HepG2 (cell line): ENCODE measurements around the gene PRCD. TPM values are rescaled to one million over a fixed set of nuclear protein-coding genes. Genes with fewer than 3 reads are reported as not detected.
A peak's percentile ranks its signal among the peaks of the same experiment; 100 is the strongest.

Source experiments
- AHR ChIP-seq: IDR thresholded peaks from 2 replicates; pipeline ENCODE4 v1.6.1; 2018; ENCODE audit warnings: missing genetic modification reagents, missing compliant biosample characterization
- CBFB ChIP-seq: sonication (generic); formaldehyde crosslinking; IDR thresholded peaks from 2 replicates; pipeline ENCODE4 v1.4.0; 2020; ENCODE audit warnings: missing genetic modification reagents
- DBP ChIP-seq: sonication (generic); formaldehyde crosslinking; IDR thresholded peaks from 2 replicates; pipeline ENCODE4 v1.4.0; 2020; ENCODE audit warnings: missing genetic modification reagents; ENCODE audit errors: not compliant biosample characterization
- ERF ChIP-seq: IDR thresholded peaks from 2 replicates; pipeline ENCODE4 v1.6.1; 2018; ENCODE audit warnings: missing biosample characterization, missing genetic modification reagents
- IKZF1 ChIP-seq: fragments of 450-650 bp; IDR thresholded peaks from 2 replicates; pipeline ENCODE4 v1.7.1; 2016
- IKZF5 ChIP-seq: IDR thresholded peaks from 2 replicates; pipeline ENCODE4 v1.6.1; 2018; ENCODE audit warnings: missing genetic modification reagents, mild to moderate bottlenecking, missing compliant biosample characterization
- KAT8 ChIP-seq: IDR thresholded peaks from 2 replicates; pipeline ENCODE4 v1.6.1; 2016; ENCODE audit warnings: missing genetic modification reagents, missing compliant biosample characterization
- MBNL3 ChIP-seq: fragments of 250-450 bp; sonication (Bioruptor Pico); conservative IDR thresholded peaks from 2 replicates; pipeline ENCODE4 v1.8.0; 2022; ENCODE audit warnings: mild to moderate bottlenecking, inconsistent platforms
- NBN ChIP-seq: fragments of 450-650 bp; conservative IDR thresholded peaks from 2 replicates; pipeline ENCODE4 v1.6.1; 2017
- NFKBIZ ChIP-seq: IDR thresholded peaks from 2 replicates; pipeline ENCODE4 v1.6.1; 2018; ENCODE audit warnings: missing genetic modification reagents, missing compliant biosample characterization
- NRL ChIP-seq: sonication (generic); formaldehyde crosslinking; IDR thresholded peaks from 2 replicates; pipeline ENCODE4 v1.5.0; 2020; ENCODE audit warnings: missing genetic modification reagents, mild to moderate bottlenecking, moderate library complexity, borderline replicate concordance
- SMAD1 ChIP-seq: sonication (generic); formaldehyde crosslinking; IDR thresholded peaks from 2 replicates; pipeline ENCODE4 v1.4.0; 2020; ENCODE audit warnings: missing genetic modification reagents, low read depth, mild to moderate bottlenecking, borderline replicate concordance
- ZBTB10 ChIP-seq: sonication (generic); formaldehyde crosslinking; IDR thresholded peaks from 2 replicates; pipeline ENCODE4 v1.4.0; 2020; ENCODE audit warnings: missing genetic modification reagents, borderline replicate concordance
- ZNF30 ChIP-seq: sonication (generic); formaldehyde crosslinking; IDR thresholded peaks from 2 replicates; pipeline ENCODE4 v1.5.0; 2020; ENCODE audit warnings: mild to moderate bottlenecking, missing genetic modification reagents
- ZNF350 ChIP-seq: sonication (generic); formaldehyde crosslinking; IDR thresholded peaks from 2 replicates; pipeline ENCODE4 v1.4.0; 2020; ENCODE audit warnings: mild to moderate bottlenecking, low read depth, missing genetic modification reagents, borderline replicate concordance
- ZNF44 ChIP-seq: sonication (generic); formaldehyde crosslinking; IDR thresholded peaks from 2 replicates; pipeline ENCODE4 v1.5.1; 2020; ENCODE audit warnings: mild to moderate bottlenecking, missing genetic modification reagents
- ZNF546 ChIP-seq: sonication (generic); formaldehyde crosslinking; conservative IDR thresholded peaks from 2 replicates; pipeline ENCODE4 v1.8.1; 2023; ENCODE audit warnings: mild to moderate bottlenecking, missing genetic modification reagents
- ZNF589 ChIP-seq: sonication (generic); formaldehyde crosslinking; conservative IDR thresholded peaks from 2 replicates; pipeline ENCODE4 v1.8.0; 2022; ENCODE audit warnings: mild to moderate bottlenecking, moderate library complexity, missing genetic modification reagents
- ZNF652 ChIP-seq: IDR thresholded peaks from 2 replicates; pipeline ENCODE4 v1.6.1; 2016; ENCODE audit warnings: low read depth, borderline replicate concordance
- ZNF724P ChIP-seq: sonication (generic); formaldehyde crosslinking; IDR thresholded peaks from 2 replicates; pipeline ENCODE4 v1.8.0; 2022; ENCODE audit warnings: missing genetic modification reagents, borderline replicate concordance
- polyA plus RNA-seq, 8 experiments: library from polyadenylated mRNA; depleted of rRNA in 3 of 8; stranded (reverse) in 7 of 8; unstranded in 1 of 8; fragments of >200 nt; fragmentation: Illumina TruSeq in 4 of 8; extraction: Trizol in 4 of 8; gene quantifications; 2 replicates each; pipeline versions ENCODE4 v1.2.1 to v1.2.3, GENCODE V29; 2011 to 2016; ENCODE audit warnings: low read depth in 4 of 8, missing spikeins in 1 of 8, mixed read lengths in 1 of 8; ENCODE audit not compliant: insufficient read depth in 1 of 8
- total RNA-seq, 5 experiments: library from RNA; depleted of rRNA; stranded (reverse); fragments of >200 nt; fragmentation: Illumina TruSeq; extraction: Trizol; gene quantifications; 2 replicates each; pipeline ENCODE4 v1.2.3, GENCODE V29; 2016; ENCODE audit warnings: low read depth in 1 of 5
- TF ChIP-seq, protein P1 (sequence below), 2 experiments: IDR thresholded peaks; 2 replicates each; pipeline ENCODE4 v1.6.1; 2011 to 2012; ENCODE audit warnings: low read length in 2 of 2, borderline replicate concordance in 1 of 2, low read depth in 1 of 2, mild to moderate bottlenecking in 1 of 2, moderate library complexity in 1 of 2

PRCD gene
- total and polyA plus RNA-seq, 2 of the 13 experiments (the other 11 are each of a cell fraction or from before 2014, with no cell fraction given), result 0.51 TPM; not detected in 1

DNA sequence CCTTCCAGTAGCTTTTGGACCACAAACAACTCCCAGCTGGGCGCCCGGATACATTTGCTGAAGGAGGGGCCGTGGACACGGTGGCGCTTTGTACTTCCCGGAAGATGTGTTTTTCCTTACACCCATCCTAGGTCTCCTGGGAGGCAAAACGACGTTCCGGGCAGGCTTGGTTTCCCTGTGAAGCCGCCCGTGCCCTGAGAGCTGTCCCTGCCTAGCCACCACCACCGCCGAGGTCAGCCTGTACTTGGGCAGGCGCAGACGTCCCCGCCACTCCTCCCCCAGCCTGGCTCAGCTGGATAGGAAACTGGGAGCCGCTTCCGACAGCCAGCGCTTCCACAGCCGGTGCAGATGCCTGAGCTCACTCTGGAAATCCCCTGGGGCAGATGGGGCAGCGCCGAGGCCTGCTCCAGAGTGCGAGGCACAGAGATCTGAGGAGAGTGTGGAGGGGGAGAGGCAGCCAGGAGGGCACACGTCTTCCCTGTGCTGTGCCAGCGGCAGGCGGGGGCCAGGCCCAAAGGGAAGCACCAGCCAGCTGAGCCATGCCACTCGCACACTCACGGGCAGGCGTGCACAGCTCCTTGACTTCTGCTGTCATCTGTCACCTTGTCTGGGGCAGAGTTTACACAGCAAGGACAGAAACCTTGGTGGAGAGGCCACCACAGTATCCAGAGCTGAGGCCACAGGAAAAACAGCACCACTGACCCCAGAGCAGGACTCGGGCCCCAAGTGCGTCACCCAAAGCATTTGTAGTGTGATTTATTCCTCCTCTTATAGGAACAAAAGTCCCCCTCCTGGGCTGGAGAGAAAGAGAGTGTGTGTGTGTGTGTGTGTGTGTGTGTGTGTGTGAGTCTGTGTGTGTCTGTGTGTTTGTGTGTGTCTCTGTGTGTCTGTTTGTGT, 41.6 kb upstream of the PRCD start (continued):
- TF ChIP-seq ZNF652, result no peak
- TF ChIP-seq, protein P1, sequence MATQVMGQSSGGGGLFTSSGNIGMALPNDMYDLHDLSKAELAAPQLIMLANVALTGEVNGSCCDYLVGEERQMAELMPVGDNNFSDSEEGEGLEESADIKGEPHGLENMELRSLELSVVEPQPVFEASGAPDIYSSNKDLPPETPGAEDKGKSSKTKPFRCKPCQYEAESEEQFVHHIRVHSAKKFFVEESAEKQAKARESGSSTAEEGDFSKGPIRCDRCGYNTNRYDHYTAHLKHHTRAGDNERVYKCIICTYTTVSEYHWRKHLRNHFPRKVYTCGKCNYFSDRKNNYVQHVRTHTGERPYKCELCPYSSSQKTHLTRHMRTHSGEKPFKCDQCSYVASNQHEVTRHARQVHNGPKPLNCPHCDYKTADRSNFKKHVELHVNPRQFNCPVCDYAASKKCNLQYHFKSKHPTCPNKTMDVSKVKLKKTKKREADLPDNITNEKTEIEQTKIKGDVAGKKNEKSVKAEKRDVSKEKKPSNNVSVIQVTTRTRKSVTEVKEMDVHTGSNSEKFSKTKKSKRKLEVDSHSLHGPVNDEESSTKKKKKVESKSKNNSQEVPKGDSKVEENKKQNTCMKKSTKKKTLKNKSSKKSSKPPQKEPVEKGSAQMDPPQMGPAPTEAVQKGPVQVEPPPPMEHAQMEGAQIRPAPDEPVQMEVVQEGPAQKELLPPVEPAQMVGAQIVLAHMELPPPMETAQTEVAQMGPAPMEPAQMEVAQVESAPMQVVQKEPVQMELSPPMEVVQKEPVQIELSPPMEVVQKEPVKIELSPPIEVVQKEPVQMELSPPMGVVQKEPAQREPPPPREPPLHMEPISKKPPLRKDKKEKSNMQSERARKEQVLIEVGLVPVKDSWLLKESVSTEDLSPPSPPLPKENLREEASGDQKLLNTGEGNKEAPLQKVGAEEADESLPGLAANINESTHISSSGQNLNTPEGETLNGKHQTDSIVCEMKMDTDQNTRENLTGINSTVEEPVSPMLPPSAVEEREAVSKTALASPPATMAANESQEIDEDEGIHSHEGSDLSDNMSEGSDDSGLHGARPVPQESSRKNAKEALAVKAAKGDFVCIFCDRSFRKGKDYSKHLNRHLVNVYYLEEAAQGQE (IDR thresholded peaks at IDR 0.05; ENCODE audit: borderline replicate concordance in 1 of 2, low read depth in 1 of 2, low read length in 2 of 2), result no peak
- peak; percentile 35; the same call in 1 of the 2 replicates for TF ChIP-seq NFKBIZ (CRISPR knock-in tag)
- TF ChIP-seq DBP (CRISPR knock-in tag), result no peak
- no peak for TF ChIP-seq NBN
- no peak for TF ChIP-seq MBNL3 (CRISPR knock-in tag)
- TF ChIP-seq IKZF1, result no peak
- peak; percentile 40; the same call in 1 of the 2 replicates for TF ChIP-seq AHR (CRISPR knock-in tag)
- TF ChIP-seq ZNF30 (CRISPR knock-in tag), result peak; percentile 86
- TF ChIP-seq NRL (CRISPR knock-in tag), result peak; percentile 92; the same call in 1 of the 2 replicates
- peak; percentile 59; the same call in 1 of the 2 replicates for TF ChIP-seq CBFB (CRISPR knock-in tag)
- 0 out of 2 replicates have a peak, but pooled peaks have one; percentile 34 for TF ChIP-seq ZNF724P (CRISPR knock-in tag)
- TF ChIP-seq KAT8, result peak; percentile 55; the same call in 1 of the 2 replicates
- peak; percentile 93; the same call in 1 of the 2 replicates for TF ChIP-seq SMAD1 (CRISPR knock-in tag)
- no peak; the same call in 1 of the 2 replicates for TF ChIP-seq ZNF44 (CRISPR knock-in tag)
- TF ChIP-seq ZNF589, result 0 out of 2 replicates have a peak, but pooled peaks have one; percentile 6
- TF ChIP-seq ZNF546, result no peak; the same call in 1 of the 2 replicates
- no peak for TF ChIP-seq ZBTB10 (CRISPR knock-in tag)
- peak; percentile 62 for TF ChIP-seq ZNF350 (CRISPR knock-in tag)
- peak; percentile 68; the same call in 1 of the 2 replicates for TF ChIP-seq ERF (CRISPR knock-in tag)
- peak; percentile 54 for TF ChIP-seq IKZF5
